ENCODE data around the gene SLC6A11. TPM values are rescaled to one million over a fixed set of nuclear protein-coding genes. Genes with fewer than 3 reads are reported as not detected.
A peak's percentile ranks its signal among the peaks of the same experiment; 100 is the strongest.

The SLC6A11 gene
- polyA plus RNA-seq, 4 donors, result 0.04 TPM; not detected in 3

GRCh38 chr3:10945683-10946287 is 129.8 kb downstream of the SLC6A11 start:
- FAIRE-seq, result no peak
- Histone ChIP-seq H3K36me3 (ENCODE audit: control insufficient read depth in 3 of 3, insufficient read depth in 2 of 3, low read depth in 1 of 3, low read length in 3 of 3) (no peaks in the 10 kb centered on the region), H3K9me3 (ENCODE audit: control insufficient read depth in 2 of 2, insufficient read depth in 1 of 2, low read depth in 1 of 2, low read length in 1 of 2) (peaks cover 0 to 4% of the 10 kb centered on the region in 2 donors), H3K4me1 (ENCODE audit: control insufficient read depth in 3 of 3, insufficient read depth in 2 of 3, low read depth in 1 of 3, low read length in 2 of 3) (no peaks in the 10 kb centered on the region), H3K27ac (ENCODE audit: low read depth in 1 of 3, low read length in 2 of 3) (no peak overlapping the region), H3K27me3 (ENCODE audit: control insufficient read depth in 3 of 3, insufficient read depth in 3 of 3, low read length in 3 of 3) (no peaks in the 10 kb centered on the region), H3K4me3 (ENCODE audit: low read depth in 1 of 3, low read length in 3 of 3) (no peak overlapping the region)
- peak; percentile 32 to 51 for DNase-seq
- WGBS, 3 donors, result 40 to 50% (median 47%) methylated on average over 8 of the region's 8 CpGs

- no peak for DNase-seq
- no peak overlapping the region for H3K4me3 ChIP-seq (ENCODE audit: low read depth in 1 of 3, low read length in 3 of 3)
- H3K9me3 ChIP-seq (ENCODE audit: control insufficient read depth in 2 of 2, insufficient read depth in 1 of 2, low read depth in 1 of 2, low read length in 1 of 2), result peaks cover 0 to 4% of the 10 kb centered on the region in 2 donors
- H3K27ac ChIP-seq (ENCODE audit: low read depth in 1 of 3, low read length in 2 of 3), result no peak overlapping the region
- FAIRE-seq, result no peak
- no peaks in the 10 kb centered on the region for H3K27me3 ChIP-seq (ENCODE audit: control insufficient read depth in 3 of 3, insufficient read depth in 3 of 3, low read length in 3 of 3)
- no peaks in the 10 kb centered on the region for H3K36me3 ChIP-seq (ENCODE audit: control insufficient read depth in 3 of 3, insufficient read depth in 2 of 3, low read depth in 1 of 3, low read length in 3 of 3)
- no peaks in the 10 kb centered on the region for H3K4me1 ChIP-seq (ENCODE audit: control insufficient read depth in 3 of 3, insufficient read depth in 2 of 3, low read depth in 1 of 3, low read length in 2 of 3)
- 17 to 57% (median 45%) methylated on average over 8 of the region's 8 CpGs for WGBS, 3 donors
These were observed 130.5 kb downstream of the SLC6A11 start for GRCh38 chr3:10946526-10946925.

- WGBS, 3 donors, result 74 to 91% (median 75%) methylated on average over 6 of the region's 6 CpGs
- Histone ChIP-seq H3K36me3 (ENCODE audit: control insufficient read depth in 3 of 3, insufficient read depth in 2 of 3, low read depth in 1 of 3, low read length in 3 of 3) (no peaks in the 10 kb centered on the region), H3K27me3 (ENCODE audit: control insufficient read depth in 3 of 3, insufficient read depth in 3 of 3, low read length in 3 of 3) (no peaks in the 10 kb centered on the region), H3K4me1 (ENCODE audit: control insufficient read depth in 3 of 3, insufficient read depth in 2 of 3, low read depth in 1 of 3, low read length in 2 of 3) (no peaks in the 10 kb centered on the region), H3K4me3 (ENCODE audit: low read depth in 1 of 3, low read length in 3 of 3) (no peak overlapping the region), H3K9me3 (ENCODE audit: control insufficient read depth in 2 of 2, insufficient read depth in 1 of 2, low read depth in 1 of 2, low read length in 1 of 2) (no peaks in the 10 kb centered on the region), H3K27ac (ENCODE audit: low read depth in 1 of 3, low read length in 2 of 3) (no peak overlapping the region)
- DNase-seq, result no peak
- FAIRE-seq, result no peak
These were observed 132.3 kb downstream of the SLC6A11 start for GRCh38 chr3:10948326-10948725.

GRCh38 chr3:10949197-10949596 is 133.2 kb downstream of the SLC6A11 start:
- H3K4me1 ChIP-seq (ENCODE audit: control insufficient read depth in 3 of 3, insufficient read depth in 2 of 3, low read depth in 1 of 3, low read length in 2 of 3), result no peaks in the 10 kb centered on the region
- DNase-seq (no peak), FAIRE-seq (no peak)
- no peaks in the 10 kb centered on the region for H3K27me3 ChIP-seq (ENCODE audit: control insufficient read depth in 3 of 3, insufficient read depth in 3 of 3, low read length in 3 of 3)
- no peaks in the 10 kb centered on the region for H3K36me3 ChIP-seq (ENCODE audit: control insufficient read depth in 3 of 3, insufficient read depth in 2 of 3, low read depth in 1 of 3, low read length in 3 of 3)
- no peak overlapping the region for H3K27ac ChIP-seq (ENCODE audit: low read depth in 1 of 3, low read length in 2 of 3)
- no peaks in the 10 kb centered on the region for H3K9me3 ChIP-seq (ENCODE audit: control insufficient read depth in 2 of 2, insufficient read depth in 1 of 2, low read depth in 1 of 2, low read length in 1 of 2)
- WGBS, 3 donors, result 17 to 75% (median 34%) methylated on average over 19 of the region's 19 CpGs
- no peak overlapping the region for H3K4me3 ChIP-seq (ENCODE audit: low read depth in 1 of 3, low read length in 3 of 3)

GRCh38 chr3:10950476-10951294 is 134.7 kb downstream of the SLC6A11 start:
- FAIRE-seq (no peak), DNase-seq (peak; percentile 13 to 33)
- H3K9me3 ChIP-seq (ENCODE audit: control insufficient read depth in 2 of 2, insufficient read depth in 1 of 2, low read depth in 1 of 2, low read length in 1 of 2), result no peaks in the 10 kb centered on the region
- H3K4me1 ChIP-seq (ENCODE audit: control insufficient read depth in 3 of 3, insufficient read depth in 2 of 3, low read depth in 1 of 3, low read length in 2 of 3), result no peaks in the 10 kb centered on the region
- WGBS, 3 donors, result 33 to 46% (median 43%) methylated on average over 11 to 12 of the region's 12 CpGs
- no peak overlapping the region for H3K4me3 ChIP-seq (ENCODE audit: low read depth in 1 of 3, low read length in 3 of 3)
- no peak overlapping the region for H3K27ac ChIP-seq (ENCODE audit: low read depth in 1 of 3, low read length in 2 of 3)
- no peaks in the 10 kb centered on the region for H3K27me3 ChIP-seq (ENCODE audit: control insufficient read depth in 3 of 3, insufficient read depth in 3 of 3, low read length in 3 of 3)
- no peaks in the 10 kb centered on the region for H3K36me3 ChIP-seq (ENCODE audit: control insufficient read depth in 3 of 3, insufficient read depth in 2 of 3, low read depth in 1 of 3, low read length in 3 of 3)

GRCh38 chr3:10951295-10951926 is 135.4 kb downstream of the SLC6A11 start:
- H3K4me1 ChIP-seq (ENCODE audit: control insufficient read depth in 3 of 3, insufficient read depth in 2 of 3, low read depth in 1 of 3, low read length in 2 of 3), result no peaks in the 10 kb centered on the region
- no peaks in the 10 kb centered on the region for H3K9me3 ChIP-seq (ENCODE audit: control insufficient read depth in 2 of 2, insufficient read depth in 1 of 2, low read depth in 1 of 2, low read length in 1 of 2)
- no peak overlapping the region for H3K27ac ChIP-seq (ENCODE audit: low read depth in 1 of 3, low read length in 2 of 3)
- FAIRE-seq (no peak), DNase-seq (no peak)
- H3K36me3 ChIP-seq (ENCODE audit: control insufficient read depth in 3 of 3, insufficient read depth in 2 of 3, low read depth in 1 of 3, low read length in 3 of 3), result no peaks in the 10 kb centered on the region
- no peaks in the 10 kb centered on the region for H3K27me3 ChIP-seq (ENCODE audit: control insufficient read depth in 3 of 3, insufficient read depth in 3 of 3, low read length in 3 of 3)
- no peak overlapping the region for H3K4me3 ChIP-seq (ENCODE audit: low read depth in 1 of 3, low read length in 3 of 3)
- WGBS, 3 donors, result 75 to 82% (median 81%) methylated on average over 7 of the region's 7 CpGs

- Histone ChIP-seq H3K4me1 (ENCODE audit: control insufficient read depth in 3 of 3, insufficient read depth in 2 of 3, low read depth in 1 of 3, low read length in 2 of 3) (no peaks in the 10 kb centered on the region), H3K27me3 (ENCODE audit: control insufficient read depth in 3 of 3, insufficient read depth in 3 of 3, low read length in 3 of 3) (no peaks in the 10 kb centered on the region), H3K4me3 (ENCODE audit: low read depth in 1 of 3, low read length in 3 of 3) (no peak overlapping the region), H3K36me3 (ENCODE audit: control insufficient read depth in 3 of 3, insufficient read depth in 2 of 3, low read depth in 1 of 3, low read length in 3 of 3) (no peaks in the 10 kb centered on the region), H3K9me3 (ENCODE audit: control insufficient read depth in 2 of 2, insufficient read depth in 1 of 2, low read depth in 1 of 2, low read length in 1 of 2) (no peaks in the 10 kb centered on the region), H3K27ac (ENCODE audit: low read depth in 1 of 3, low read length in 2 of 3) (no peak overlapping the region)
- 61 to 70% (median 69%) methylated on average over 3 of the region's 3 CpGs for WGBS, 3 donors
- DNase-seq (no peak), FAIRE-seq (no peak)
These were observed 136.5 kb downstream of the SLC6A11 start for GRCh38 chr3:10952525-10952924.

GRCh38 chr3:10954740-10955139 is 138.7 kb downstream of the SLC6A11 start:
- no peaks in the 10 kb centered on the region for H3K9me3 ChIP-seq (ENCODE audit: control insufficient read depth in 2 of 2, insufficient read depth in 1 of 2, low read depth in 1 of 2, low read length in 1 of 2)
- H3K4me1 ChIP-seq (ENCODE audit: control insufficient read depth in 3 of 3, insufficient read depth in 2 of 3, low read depth in 1 of 3, low read length in 2 of 3), result no peaks in the 10 kb centered on the region
- H3K27me3 ChIP-seq (ENCODE audit: control insufficient read depth in 3 of 3, insufficient read depth in 3 of 3, low read length in 3 of 3), result peaks cover 0 to 3% (median 0%) of the 10 kb centered on the region in 3 donors
- 69 to 80% (median 72%) methylated on average over 3 of the region's 3 CpGs for WGBS, 3 donors
- DNase-seq, result no peak
- no peaks in the 10 kb centered on the region for H3K36me3 ChIP-seq (ENCODE audit: control insufficient read depth in 3 of 3, insufficient read depth in 2 of 3, low read depth in 1 of 3, low read length in 3 of 3)
- H3K27ac ChIP-seq (ENCODE audit: low read depth in 1 of 3, low read length in 2 of 3), result no peak overlapping the region
- no peak for FAIRE-seq
- no peak overlapping the region for H3K4me3 ChIP-seq (ENCODE audit: low read depth in 1 of 3, low read length in 3 of 3)

All from small intestine (tissue), 7 donors.